Smooth muscle cell (in vitro differentiated cells): ENCODE results near the gene SLC17A8. TPM values are rescaled to one million over a fixed set of nuclear protein-coding genes. Genes with fewer than 3 reads are reported as not detected.

Source experiments
- DNase-seq: peaks from one replicate; lab custom pipeline; 2025; ENCODE audit not compliant: unreplicated experiment; lab: John Stamatoyannopoulos, UW
- H2AFZ ChIP-seq: fragments of 200-600 bp; sonication (generic); 2 replicates; pipeline ENCODE4 v1.6.0; 2016; ENCODE audit warnings: antibody characterized with exemption, low read depth, mild to moderate bottlenecking
- H3F3A ChIP-seq: fragments of 200-600 bp; sonication (generic); 2 replicates; pipeline ENCODE4 v1.6.0; 2017; ENCODE audit warnings: antibody characterized with exemption, low read depth
- H3K27ac ChIP-seq: fragments of 200-600 bp; sonication (generic); 2 replicates; pipeline ENCODE4 v1.5.1; 2016; ENCODE audit warnings: low read depth, mild to moderate bottlenecking
- H3K27me3 ChIP-seq: fragments of 200-600 bp; sonication (generic); 2 replicates; pipeline ENCODE4 v1.6.1; 2016; ENCODE audit warnings: low read depth, mild to moderate bottlenecking
- H3K36me3 ChIP-seq: fragments of 200-600 bp; sonication (generic); 2 replicates; pipeline ENCODE4 v1.5.1; 2016; ENCODE audit warnings: low read depth
- H3K4me1 ChIP-seq: fragments of 200-600 bp; sonication (generic); 2 replicates; pipeline ENCODE4 v1.5.1; 2016; ENCODE audit warnings: low read depth
- H3K4me2 ChIP-seq: fragments of 200-600 bp; sonication (generic); 2 replicates; pipeline ENCODE4 v1.6.0; 2016; ENCODE audit warnings: mild to moderate bottlenecking
- H3K4me3 ChIP-seq: fragments of 200-600 bp; sonication (generic); 2 replicates; pipeline ENCODE4 v1.5.1; 2016; ENCODE audit warnings: mild to moderate bottlenecking
- H3K79me2 ChIP-seq: fragments of 200-600 bp; sonication (generic); 2 replicates; pipeline ENCODE4 v1.6.0; 2016; ENCODE audit warnings: low read depth, mild to moderate bottlenecking
- H3K9ac ChIP-seq: fragments of 200-600 bp; sonication (generic); 2 replicates; pipeline ENCODE4 v1.6.0; 2016; ENCODE audit warnings: low read depth
- H3K9me3 ChIP-seq: fragments of 200-600 bp; sonication (generic); replicated peaks from 2 replicates; pipeline ENCODE4 v1.5.1; 2016; ENCODE audit warnings: low read depth
- H4K20me1 ChIP-seq: fragments of 200-600 bp; sonication (generic); 2 replicates; pipeline ENCODE4 v1.6.0; 2016; ENCODE audit warnings: low read depth
- CTCF ChIP-seq: fragments of 200-600 bp; sonication (generic); IDR thresholded peaks from 2 replicates; pipeline ENCODE4 v1.5.1; 2017; ENCODE audit warnings: borderline replicate concordance, mild to moderate bottlenecking, antibody characterized with exemption; ENCODE audit not compliant: insufficient read depth, poor library complexity, severe bottlenecking
- WGBS: methylation state at CpG from one replicate; pipeline ENCODE4 v1.1.7; 2016; ENCODE audit warnings: low lambda C conversion rate; 5-methylcytosine and 5-hydroxymethylcytosine counted together
- polyA plus RNA-seq: library from polyadenylated mRNA; unstranded; fragments of >200 nt; fragmentation: Nextera tagmentation; extraction: Ambion mirVana; gene quantifications from 2 replicates; pipeline ENCODE4 v1.2.1, GENCODE V29; 2016
- total RNA-seq: library from RNA; depleted of rRNA; stranded (reverse); fragments of >200 nt; gene quantifications from 2 replicates; pipeline ENCODE4 v1.2.3, GENCODE V29; 2014

Gene SLC17A8
- total and polyA plus RNA-seq, 2 experiments from 2014 or later: not detected

- no peak overlapping the region for H3K27ac ChIP-seq
- 78% methylated on average over 4 of the region's 4 CpGs for WGBS
These were observed 101.3 kb downstream of the SLC17A8 start for GRCh38 chr12:100458191-100458590.

DNA sequence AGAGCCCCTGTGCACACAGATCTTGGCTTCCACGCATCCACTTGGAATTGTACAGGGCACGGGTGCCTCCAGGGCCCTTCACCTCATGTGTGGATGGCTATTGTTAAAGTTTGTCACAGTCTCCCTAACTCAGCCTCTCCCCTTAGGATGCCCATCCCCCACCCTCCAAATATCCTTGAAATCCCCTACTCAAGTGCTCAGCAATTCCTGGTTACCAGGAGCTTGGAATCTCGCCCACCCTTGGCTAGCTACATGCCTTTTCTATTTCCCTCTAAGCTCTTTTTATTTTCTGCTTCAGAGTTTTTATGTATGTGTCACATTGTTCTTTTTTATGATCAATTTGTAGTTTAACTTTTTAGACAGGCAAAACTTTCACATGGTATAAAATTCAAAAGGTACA, 103.8 kb downstream of the SLC17A8 start:
- Histone ChIP-seq H3K36me3 (no peaks in the 10 kb centered on the region), H3K4me1 (peaks cover 6% of the 10 kb centered on the region), H3K79me2 (no peaks in the 10 kb centered on the region), H3K9ac (no peak overlapping the region), H3K27ac (no peak overlapping the region), H3K4me2 (no peak overlapping the region), H2AFZ (no peak overlapping the region), H3K9me3 (no peaks in the 10 kb centered on the region), H3K4me3 (no peak overlapping the region), H4K20me1 (no peaks in the 10 kb centered on the region), H3K27me3 (peaks cover 3% of the 10 kb centered on the region), H3F3A (no peaks in the 10 kb centered on the region)
- 91% methylated on average over 3 of the region's 3 CpGs for WGBS
- no peak for TF ChIP-seq CTCF
- DNase-seq: no peak

More at GRCh38 chr12:100458191-100458590, 101.3 kb downstream of the SLC17A8 start:
- H3K9ac ChIP-seq: no peak overlapping the region
- no peaks in the 10 kb centered on the region for H3K36me3 ChIP-seq
- H3K4me1 ChIP-seq: peaks cover 6% of the 10 kb centered on the region
- H3K27me3 ChIP-seq: peaks cover 3% of the 10 kb centered on the region
- DNase-seq: no peak
- TF ChIP-seq CTCF: no peak
- no peaks in the 10 kb centered on the region for H3K9me3 ChIP-seq
- no peaks in the 10 kb centered on the region for H4K20me1 ChIP-seq
- no peaks in the 10 kb centered on the region for H3K79me2 ChIP-seq
- no peak overlapping the region for H2AFZ ChIP-seq
- no peak overlapping the region for H3K4me2 ChIP-seq
- no peak overlapping the region for H3K4me3 ChIP-seq
- H3F3A ChIP-seq: no peaks in the 10 kb centered on the region

GRCh38 chr12:100461330-100461973, 104.6 kb downstream of the SLC17A8 start:
- no peak overlapping the region for H3K4me2 ChIP-seq
- no peaks in the 10 kb centered on the region for H3K79me2 ChIP-seq
- H3K27me3 ChIP-seq: peaks cover 3% of the 10 kb centered on the region
- no peak for DNase-seq
- H3K9me3 ChIP-seq: no peaks in the 10 kb centered on the region
- no peak overlapping the region for H3K4me3 ChIP-seq
- no peak for TF ChIP-seq CTCF
- no peak overlapping the region for H3K9ac ChIP-seq
- H3F3A ChIP-seq: no peaks in the 10 kb centered on the region
- no peak overlapping the region for H2AFZ ChIP-seq
- peaks cover 6% of the 10 kb centered on the region for H3K4me1 ChIP-seq
- H4K20me1 ChIP-seq: no peaks in the 10 kb centered on the region
- H3K27ac ChIP-seq: no peak overlapping the region
- WGBS: 95% methylated on average over 1 of the region's 1 CpG
- no peaks in the 10 kb centered on the region for H3K36me3 ChIP-seq

GRCh38 chr12:100463661-100464060, 106.8 kb downstream of the SLC17A8 start:
- no peak for DNase-seq
- H3K9ac ChIP-seq: no peak overlapping the region
- no peak overlapping the region for H2AFZ ChIP-seq
- H3K36me3 ChIP-seq: no peaks in the 10 kb centered on the region
- H3K4me1 ChIP-seq: peaks cover 15% of the 10 kb centered on the region
- H3K79me2 ChIP-seq: no peaks in the 10 kb centered on the region
- no peaks in the 10 kb centered on the region for H3F3A ChIP-seq
- no peaks in the 10 kb centered on the region for H3K9me3 ChIP-seq
- no peaks in the 10 kb centered on the region for H4K20me1 ChIP-seq
- no peak overlapping the region for H3K4me2 ChIP-seq
- TF ChIP-seq CTCF: no peak
- H3K27me3 ChIP-seq: peaks cover 3% of the 10 kb centered on the region
- WGBS: 82% methylated on average over 1 of the region's 1 CpG
- no peak overlapping the region for H3K27ac ChIP-seq
- no peak overlapping the region for H3K4me3 ChIP-seq
